HEK293 (cell line): ENCODE data around the gene ATP6V1B1.

Experiments
- CTCF ChIA-PET: fragments of 350-600 bp; formaldehyde crosslinking; extraction: SDS; loops from one replicate; lab custom pipeline; 2021; ENCODE audit warnings: antibody characterized with exemption; lab: Yijun Ruan, JAX
- POLR2A ChIA-PET: fragments of 300-600 bp; formaldehyde crosslinking; extraction: SDS; loops from one replicate; lab custom pipeline; 2020; ENCODE audit warnings: antibody characterized with exemption, inconsistent platforms; lab: Yijun Ruan, JAX
- H3K27ac ChIP-seq: fragments of 200-500 bp; sonication (Bioruptor generic); 2 replicates; pipeline ENCODE4 v1.5.1; 2014; ENCODE audit warnings: low read depth, low read length, control low read depth, inconsistent platforms; ENCODE audit errors: extremely low read depth
- H3K36me3 ChIP-seq, 2 experiments: fragments of 200-500 bp in 1 of 2; sonication (Bioruptor generic) in 1 of 2; 1 replicate in 1 of 2; 2 replicates in 1 of 2; pipeline ENCODE4 v1.5.1; 2014 to 2017; ENCODE audit warnings: inconsistent platforms in 2 of 2, low read length in 2 of 2; ENCODE audit not compliant: control insufficient read depth in 2 of 2, insufficient read depth in 1 of 2
- H3K4me1 ChIP-seq: fragments of 200-500 bp; sonication (Bioruptor generic); 2 replicates; pipeline ENCODE4 v1.5.1; 2014; ENCODE audit warnings: mild to moderate bottlenecking, low read length, inconsistent platforms; ENCODE audit not compliant: control insufficient read depth, insufficient read depth
- H3K4me3 ChIP-seq: 2 replicates; pipeline ENCODE4 v1.5.1; 2011; ENCODE audit warnings: low read depth, mild to moderate bottlenecking, control low read depth, low read length, moderate library complexity
- H3K9me3 ChIP-seq: fragments of 200-500 bp; sonication (Bioruptor generic); 2 replicates; pipeline ENCODE4 v1.5.1; 2014; ENCODE audit warnings: low read depth, low read length, inconsistent platforms; ENCODE audit not compliant: control insufficient read depth, insufficient read depth
- GFI1B ChIP-seq: fragments of 450-650 bp; formaldehyde crosslinking; IDR thresholded peaks from 2 replicates; pipeline ENCODE4 v1.5.1; 2016; ENCODE audit warnings: missing biosample characterization, missing genetic modification characterization
- ZBTB48 ChIP-seq: fragments of 450-650 bp; formaldehyde crosslinking; IDR thresholded peaks from 2 replicates; pipeline ENCODE4 v1.5.1; 2016; ENCODE audit warnings: missing biosample characterization, missing genetic modification characterization
- ZBTB6 ChIP-seq: fragments of 450-650 bp; formaldehyde crosslinking; IDR thresholded peaks from 2 replicates; pipeline ENCODE4 v1.5.1; 2017; ENCODE audit warnings: missing biosample characterization, missing genetic modification characterization
- ZIC2 ChIP-seq: fragments of 450-650 bp; formaldehyde crosslinking; IDR thresholded peaks from 2 replicates; pipeline ENCODE4 v1.5.1; 2016; ENCODE audit warnings: missing biosample characterization, missing genetic modification characterization
- ZNF138 ChIP-seq: fragments of 450-650 bp; formaldehyde crosslinking; IDR thresholded peaks from 2 replicates; pipeline ENCODE4 v1.5.1; 2016; ENCODE audit warnings: missing biosample characterization, missing genetic modification characterization, borderline replicate concordance
- ZNF214 ChIP-seq: fragments of 450-650 bp; formaldehyde crosslinking; IDR thresholded peaks from 2 replicates; pipeline ENCODE4 v1.5.1; 2017; ENCODE audit warnings: missing biosample characterization, mild to moderate bottlenecking, missing genetic modification characterization, borderline replicate concordance
- ZNF221 ChIP-seq: fragments of 450-650 bp; formaldehyde crosslinking; IDR thresholded peaks from 2 replicates; pipeline ENCODE4 v1.5.1; 2017; ENCODE audit warnings: missing biosample characterization, missing genetic modification characterization, borderline replicate concordance
- ZNF248 ChIP-seq: fragments of 450-650 bp; formaldehyde crosslinking; IDR thresholded peaks from 2 replicates; pipeline ENCODE4 v1.5.1; 2017; ENCODE audit warnings: missing biosample characterization, missing genetic modification characterization
- ZNF394 ChIP-seq: fragments of 450-650 bp; formaldehyde crosslinking; IDR thresholded peaks from 2 replicates; pipeline ENCODE4 v1.5.1; 2016; ENCODE audit warnings: missing biosample characterization, missing genetic modification characterization, mild to moderate bottlenecking, moderate library complexity, borderline replicate concordance
- ZNF416 ChIP-seq: fragments of 450-650 bp; formaldehyde crosslinking; IDR thresholded peaks from 2 replicates; pipeline ENCODE4 v1.5.1; 2016; ENCODE audit warnings: missing biosample characterization, missing genetic modification characterization
- ZNF426 ChIP-seq: fragments of 450-650 bp; formaldehyde crosslinking; IDR thresholded peaks from 2 replicates; pipeline ENCODE4 v1.5.1; 2017; ENCODE audit warnings: missing biosample characterization, missing genetic modification characterization, mild to moderate bottlenecking, inconsistent platforms, moderate library complexity
- ZNF514 ChIP-seq: fragments of 450-650 bp; formaldehyde crosslinking; IDR thresholded peaks from 2 replicates; pipeline ENCODE4 v1.5.1; 2016; ENCODE audit warnings: missing biosample characterization, missing genetic modification characterization
- ZNF529 ChIP-seq: fragments of 450-650 bp; formaldehyde crosslinking; IDR thresholded peaks from 2 replicates; pipeline ENCODE4 v1.5.1; 2017; ENCODE audit warnings: missing genetic modification characterization, missing biosample characterization; ENCODE audit not compliant: insufficient replicate concordance
- ZNF530 ChIP-seq: fragments of 450-650 bp; formaldehyde crosslinking; IDR thresholded peaks from 2 replicates; pipeline ENCODE4 v1.5.1; 2016; ENCODE audit warnings: low read depth, missing biosample characterization, missing genetic modification characterization
- ZNF549 ChIP-seq: fragments of 450-650 bp; IDR thresholded peaks from 2 replicates; pipeline ENCODE4 v1.5.1; 2018; ENCODE audit warnings: missing biosample characterization, missing genetic modification characterization, mild to moderate bottlenecking, inconsistent platforms, moderate library complexity
- ZNF76 ChIP-seq: fragments of 450-650 bp; formaldehyde crosslinking; IDR thresholded peaks from 2 replicates; pipeline ENCODE4; 2016; ENCODE audit warnings: low read depth, missing biosample characterization, missing genetic modification characterization, borderline replicate concordance
- ZNF785 ChIP-seq: fragments of 450-650 bp; formaldehyde crosslinking; IDR thresholded peaks from 2 replicates; pipeline ENCODE4 v1.5.1; 2016; ENCODE audit warnings: missing biosample characterization, missing genetic modification characterization
- ZSCAN5A ChIP-seq: fragments of 450-650 bp; formaldehyde crosslinking; IDR thresholded peaks from 2 replicates; pipeline ENCODE4 v1.5.1; 2016; ENCODE audit warnings: missing biosample characterization, missing genetic modification characterization
- TF ChIP-seq, protein P1 (sequence below): fragments of 450-650 bp; formaldehyde crosslinking; IDR thresholded peaks from 2 replicates; pipeline ENCODE4 v1.5.1; 2017; ENCODE audit warnings: missing biosample characterization, missing genetic modification characterization
- TF ChIP-seq, protein P2 (sequence below): fragments of 450-650 bp; formaldehyde crosslinking; IDR thresholded peaks from 2 replicates; pipeline ENCODE4 v1.5.1; 2016; ENCODE audit warnings: missing biosample characterization, missing genetic modification characterization, borderline replicate concordance
- TF ChIP-seq, protein P3 (sequence below): fragments of 450-650 bp; formaldehyde crosslinking; IDR thresholded peaks from 2 replicates; pipeline ENCODE4 v1.5.1; 2016; ENCODE audit warnings: missing biosample characterization, missing genetic modification characterization

Gene ATP6V1B1

DNA sequence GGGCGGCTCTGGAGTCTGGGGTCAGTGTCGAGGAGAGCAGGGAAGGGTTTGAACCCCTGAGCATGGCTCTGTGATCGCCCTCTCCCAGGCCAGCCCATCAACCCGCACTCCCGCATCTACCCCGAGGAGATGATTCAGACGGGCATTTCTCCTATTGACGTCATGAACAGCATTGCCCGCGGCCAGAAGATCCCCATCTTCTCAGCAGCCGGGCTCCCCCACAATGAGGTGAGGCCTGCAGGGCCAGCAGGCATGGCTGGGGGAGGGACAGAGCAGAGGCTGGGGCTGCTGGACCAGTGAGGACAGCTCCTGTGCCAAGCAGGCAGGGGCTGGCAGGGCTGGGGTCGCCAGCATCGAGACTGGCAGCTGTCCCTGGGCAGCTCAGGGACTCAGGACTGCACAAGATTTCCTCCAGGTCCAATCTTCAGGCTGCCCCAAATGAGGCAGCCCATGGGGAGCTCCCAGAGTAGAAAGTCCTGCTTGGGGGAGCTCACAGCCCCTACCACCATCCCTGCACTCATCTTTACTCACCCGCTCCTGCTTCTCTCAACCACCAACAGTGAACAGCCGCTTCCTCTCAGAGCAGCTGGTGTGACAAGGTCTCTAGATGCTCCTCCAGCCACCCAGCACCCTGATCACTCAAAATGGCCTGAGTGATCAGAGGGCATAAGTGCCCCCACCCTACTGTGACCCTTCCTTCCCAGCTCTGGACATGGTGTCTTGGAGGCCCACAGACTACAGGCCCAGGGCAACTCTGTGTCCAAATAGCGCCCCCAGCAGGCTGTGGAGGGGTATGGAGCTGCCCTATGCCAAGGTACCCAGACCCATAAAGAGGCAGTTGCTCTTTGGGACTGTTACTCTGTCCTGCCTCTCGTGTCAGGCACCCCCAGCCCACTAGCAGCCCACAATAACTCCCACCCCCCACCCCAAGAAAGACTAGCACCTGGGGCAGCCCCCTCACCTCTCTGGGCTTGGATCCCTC lies 24.4 kb downstream of the ATP6V1B1 start:
- Histone ChIP-seq H3K27ac (no peak overlapping the region), H3K36me3 (peaks cover 0 to 13% of the 10 kb centered on the region in 2 experiments; a peak in 1 of 3 replicates), H3K4me3 (no peak overlapping the region), H3K4me1 (no peaks in the 10 kb centered on the region), H3K9me3 (no peaks in the 10 kb centered on the region)
- ChIA-PET CTCF (interaction anchor here (0.6 to 3.3 kb wide), 10 partner anchors 10 to 171 kb away, joined by 3 to 21 read pairs (median 4); no protein-coding TSS in a partner anchor), POLR2A (no interaction called here)
- no peak for TF ChIP-seq ZNF514 (tag by site-specific recombination)
- TF ChIP-seq ZNF549 (tag by site-specific recombination): no peak
- TF ChIP-seq ZBTB6: no peak
- TF ChIP-seq, protein P1, sequence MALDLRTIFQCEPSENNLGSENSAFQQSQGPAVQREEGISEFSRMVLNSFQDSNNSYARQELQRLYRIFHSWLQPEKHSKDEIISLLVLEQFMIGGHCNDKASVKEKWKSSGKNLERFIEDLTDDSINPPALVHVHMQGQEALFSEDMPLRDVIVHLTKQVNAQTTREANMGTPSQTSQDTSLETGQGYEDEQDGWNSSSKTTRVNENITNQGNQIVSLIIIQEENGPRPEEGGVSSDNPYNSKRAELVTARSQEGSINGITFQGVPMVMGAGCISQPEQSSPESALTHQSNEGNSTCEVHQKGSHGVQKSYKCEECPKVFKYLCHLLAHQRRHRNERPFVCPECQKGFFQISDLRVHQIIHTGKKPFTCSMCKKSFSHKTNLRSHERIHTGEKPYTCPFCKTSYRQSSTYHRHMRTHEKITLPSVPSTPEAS: no peak
- TF ChIP-seq, protein P2, sequence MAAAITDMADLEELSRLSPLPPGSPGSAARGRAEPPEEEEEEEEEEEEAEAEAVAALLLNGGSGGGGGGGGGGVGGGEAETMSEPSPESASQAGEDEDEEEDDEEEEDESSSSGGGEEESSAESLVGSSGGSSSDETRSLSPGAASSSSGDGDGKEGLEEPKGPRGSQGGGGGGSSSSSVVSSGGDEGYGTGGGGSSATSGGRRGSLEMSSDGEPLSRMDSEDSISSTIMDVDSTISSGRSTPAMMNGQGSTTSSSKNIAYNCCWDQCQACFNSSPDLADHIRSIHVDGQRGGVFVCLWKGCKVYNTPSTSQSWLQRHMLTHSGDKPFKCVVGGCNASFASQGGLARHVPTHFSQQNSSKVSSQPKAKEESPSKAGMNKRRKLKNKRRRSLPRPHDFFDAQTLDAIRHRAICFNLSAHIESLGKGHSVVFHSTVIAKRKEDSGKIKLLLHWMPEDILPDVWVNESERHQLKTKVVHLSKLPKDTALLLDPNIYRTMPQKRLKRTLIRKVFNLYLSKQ (tag by site-specific recombination): no peak
- no peak for TF ChIP-seq ZNF138 (tag by site-specific recombination)
- TF ChIP-seq ZNF248 (tag by site-specific recombination): no peak
- TF ChIP-seq ZNF529: no peak
- TF ChIP-seq ZNF785: no peak
- TF ChIP-seq, protein P3, sequence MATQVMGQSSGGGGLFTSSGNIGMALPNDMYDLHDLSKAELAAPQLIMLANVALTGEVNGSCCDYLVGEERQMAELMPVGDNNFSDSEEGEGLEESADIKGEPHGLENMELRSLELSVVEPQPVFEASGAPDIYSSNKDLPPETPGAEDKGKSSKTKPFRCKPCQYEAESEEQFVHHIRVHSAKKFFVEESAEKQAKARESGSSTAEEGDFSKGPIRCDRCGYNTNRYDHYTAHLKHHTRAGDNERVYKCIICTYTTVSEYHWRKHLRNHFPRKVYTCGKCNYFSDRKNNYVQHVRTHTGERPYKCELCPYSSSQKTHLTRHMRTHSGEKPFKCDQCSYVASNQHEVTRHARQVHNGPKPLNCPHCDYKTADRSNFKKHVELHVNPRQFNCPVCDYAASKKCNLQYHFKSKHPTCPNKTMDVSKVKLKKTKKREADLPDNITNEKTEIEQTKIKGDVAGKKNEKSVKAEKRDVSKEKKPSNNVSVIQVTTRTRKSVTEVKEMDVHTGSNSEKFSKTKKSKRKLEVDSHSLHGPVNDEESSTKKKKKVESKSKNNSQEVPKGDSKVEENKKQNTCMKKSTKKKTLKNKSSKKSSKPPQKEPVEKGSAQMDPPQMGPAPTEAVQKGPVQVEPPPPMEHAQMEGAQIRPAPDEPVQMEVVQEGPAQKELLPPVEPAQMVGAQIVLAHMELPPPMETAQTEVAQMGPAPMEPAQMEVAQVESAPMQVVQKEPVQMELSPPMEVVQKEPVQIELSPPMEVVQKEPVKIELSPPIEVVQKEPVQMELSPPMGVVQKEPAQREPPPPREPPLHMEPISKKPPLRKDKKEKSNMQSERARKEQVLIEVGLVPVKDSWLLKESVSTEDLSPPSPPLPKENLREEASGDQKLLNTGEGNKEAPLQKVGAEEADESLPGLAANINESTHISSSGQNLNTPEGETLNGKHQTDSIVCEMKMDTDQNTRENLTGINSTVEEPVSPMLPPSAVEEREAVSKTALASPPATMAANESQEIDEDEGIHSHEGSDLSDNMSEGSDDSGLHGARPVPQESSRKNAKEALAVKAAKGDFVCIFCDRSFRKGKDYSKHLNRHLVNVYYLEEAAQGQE (tag by site-specific recombination): no peak
- no peak for TF ChIP-seq ZNF221 (tag by site-specific recombination)
- TF ChIP-seq ZNF76 (tag by site-specific recombination): no peak
- no peak for TF ChIP-seq ZNF416 (tag by site-specific recombination)
- no peak for TF ChIP-seq GFI1B (tag by site-specific recombination)

DNA sequence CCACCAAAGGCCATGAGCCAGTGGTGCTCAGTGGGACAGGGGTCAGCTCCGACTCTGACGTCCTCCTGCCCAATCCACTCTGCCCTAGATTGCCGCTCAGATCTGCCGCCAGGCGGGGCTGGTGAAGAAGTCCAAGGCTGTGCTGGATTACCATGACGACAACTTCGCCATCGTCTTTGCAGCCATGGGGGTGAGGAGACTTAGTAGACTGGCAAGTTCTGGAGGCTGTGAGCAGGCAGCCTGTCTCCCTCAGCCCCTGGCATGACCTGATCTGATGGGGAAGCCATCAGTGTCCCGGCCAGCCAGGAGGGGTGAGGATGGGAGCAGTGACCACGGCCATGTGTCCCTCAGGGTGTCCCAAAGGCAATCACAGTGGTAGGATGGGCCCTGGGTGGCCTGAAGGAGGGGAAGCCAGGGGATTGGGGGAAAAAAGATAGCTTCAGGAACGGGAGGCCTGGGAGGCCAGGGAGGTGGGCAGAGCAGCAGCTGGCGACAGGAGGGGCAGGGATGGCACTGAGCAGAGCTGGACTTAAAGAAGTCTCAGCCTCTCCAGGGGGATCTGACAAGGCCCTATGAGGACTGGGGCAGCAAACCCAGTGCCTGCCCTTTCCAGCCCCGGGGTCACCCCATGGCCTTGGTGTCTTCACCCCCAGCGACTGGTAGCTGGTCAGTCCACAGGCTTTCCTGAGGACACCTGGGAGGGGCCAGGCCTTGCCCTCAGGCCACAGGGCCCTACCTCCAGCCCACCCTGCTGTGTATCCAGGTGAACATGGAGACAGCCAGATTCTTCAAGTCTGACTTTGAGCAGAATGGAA lies 25.3 kb downstream of the ATP6V1B1 start:
- CTCF ChIA-PET: interaction anchor here (0.6 to 3.3 kb wide), 9 partner anchors 9 to 100 kb away, joined by 3 to 21 read pairs (median 5); no protein-coding TSS in a partner anchor

More for the DNA sequence above, 25.3 kb downstream of the ATP6V1B1 start:
- no peaks in the 10 kb centered on the region for H3K4me1 ChIP-seq
- no peak overlapping the region for H3K4me3 ChIP-seq
- no peak overlapping the region for H3K27ac ChIP-seq
- peaks cover 0 to 13% of the 10 kb centered on the region in 2 experiments; a peak in 1 of 3 replicates for H3K36me3 ChIP-seq
- no peaks in the 10 kb centered on the region for H3K9me3 ChIP-seq
- TF ChIP-seq ZNF426 (tag by site-specific recombination) (no peak), ZNF214 (tag by site-specific recombination) (no peak), ZSCAN5A (tag by site-specific recombination) (no peak), ZNF530 (tag by site-specific recombination) (no peak), ZIC2 (no peak), ZNF394 (no peak), ZBTB48 (tag by site-specific recombination) (no peak)
- POLR2A ChIA-PET: no interaction called here
